AG04450 (cell line): ENCODE data around the gene LRMDA. TPM values are rescaled to one million over a fixed set of nuclear protein-coding genes. Genes with fewer than 3 reads are reported as not detected.
A peak's percentile ranks its signal among the peaks of the same experiment; 100 is the strongest.

Experiments
- CTCF ChIA-PET: fragments of 300-600, 350-600 bp; formaldehyde crosslinking; extraction: SDS; loops from one replicate; lab custom pipeline; 2022; ENCODE audit warnings: antibody characterized with exemption, inconsistent platforms; lab: Charles Lee
- POLR2A ChIA-PET: fragments of 350-600 bp; formaldehyde crosslinking; extraction: SDS; loops from one replicate; lab custom pipeline; 2021; ENCODE audit warnings: antibody characterized with exemption, inconsistent platforms; lab: Yijun Ruan, JAX
- DNase-seq: peaks from one replicate; pipeline ENCODE4 v3.0.0-alpha.2; 2011; ENCODE audit warnings: low read depth, low spot score
- H3K27ac ChIP-seq: one replicate; pipeline ENCODE4 v1.5.1; 2012; ENCODE audit warnings: low read depth, low read length, control low read depth
- H3K27me3 ChIP-seq: one replicate; pipeline ENCODE4 v1.6.0; 2012; ENCODE audit warnings: low read length; ENCODE audit not compliant: control insufficient read depth, insufficient read depth
- H3K4me3 ChIP-seq: 2 replicates; pipeline ENCODE4 v1.5.1; 2011; ENCODE audit warnings: mild to moderate bottlenecking, low read depth, low read length, control low read depth
- H3K9me3 ChIP-seq: 2 replicates; pipeline ENCODE4 v1.5.1; 2012; ENCODE audit warnings: low read length; ENCODE audit not compliant: control insufficient read depth, insufficient read depth
- polyA plus RNA-seq: library from polyadenylated mRNA; depleted of rRNA; stranded (reverse); fragments of >200 nt; gene quantifications from 2 replicates; pipeline ENCODE4 v1.2.3, GENCODE V29; 2011
- TF ChIP-seq, protein P1 (sequence below): IDR thresholded peaks from 2 replicates; pipeline ENCODE4 v1.5.1; 2011; ENCODE audit warnings: low read depth, low read length, control low read depth, inconsistent platforms

The LRMDA gene
- polyA plus RNA-seq, 1 experiment: 0.12 TPM

DNA sequence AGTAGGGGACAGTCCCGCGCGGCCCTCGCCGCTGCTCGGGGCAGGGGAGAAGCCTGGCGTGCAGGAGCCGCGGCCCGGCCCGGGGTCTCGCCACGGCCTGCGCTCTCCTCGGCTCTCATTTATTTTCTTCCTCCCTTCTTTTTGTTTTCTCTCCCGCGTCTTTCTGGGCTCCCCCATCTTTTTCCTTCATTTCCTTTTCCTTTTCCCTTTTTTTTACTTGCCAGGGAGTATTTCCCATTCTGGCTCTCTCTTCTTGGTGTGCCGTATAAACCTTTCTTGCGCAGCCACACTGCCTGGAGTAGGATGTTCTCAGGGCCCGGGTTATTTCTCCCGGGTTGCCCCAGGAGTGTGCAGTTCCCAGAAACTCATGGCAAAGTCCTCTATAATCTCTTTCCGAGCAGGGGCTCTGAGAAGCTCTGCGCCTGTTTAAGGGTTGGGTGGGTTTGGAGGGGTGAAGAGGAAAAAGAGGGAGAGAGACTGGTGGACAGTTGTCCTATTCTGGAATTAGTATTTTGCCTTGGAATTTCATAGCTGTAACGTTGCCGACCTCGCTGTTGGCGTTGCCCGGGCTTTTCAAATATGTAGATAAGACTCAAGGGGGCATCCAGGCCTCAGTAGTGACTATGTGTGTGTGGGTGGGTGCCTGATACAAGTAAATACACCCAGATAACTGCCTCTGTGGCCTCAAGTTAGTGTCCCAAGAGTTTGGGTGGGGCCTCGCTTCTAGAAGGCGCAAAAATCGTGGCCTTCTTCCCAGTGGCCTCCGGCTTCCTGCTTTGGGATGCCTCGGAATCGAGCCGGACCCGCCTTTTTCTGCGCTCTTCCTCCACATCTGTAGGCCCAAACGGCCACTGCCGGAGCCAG lies 25.6 kb upstream of the LRMDA start:
- TF ChIP-seq, protein P1, sequence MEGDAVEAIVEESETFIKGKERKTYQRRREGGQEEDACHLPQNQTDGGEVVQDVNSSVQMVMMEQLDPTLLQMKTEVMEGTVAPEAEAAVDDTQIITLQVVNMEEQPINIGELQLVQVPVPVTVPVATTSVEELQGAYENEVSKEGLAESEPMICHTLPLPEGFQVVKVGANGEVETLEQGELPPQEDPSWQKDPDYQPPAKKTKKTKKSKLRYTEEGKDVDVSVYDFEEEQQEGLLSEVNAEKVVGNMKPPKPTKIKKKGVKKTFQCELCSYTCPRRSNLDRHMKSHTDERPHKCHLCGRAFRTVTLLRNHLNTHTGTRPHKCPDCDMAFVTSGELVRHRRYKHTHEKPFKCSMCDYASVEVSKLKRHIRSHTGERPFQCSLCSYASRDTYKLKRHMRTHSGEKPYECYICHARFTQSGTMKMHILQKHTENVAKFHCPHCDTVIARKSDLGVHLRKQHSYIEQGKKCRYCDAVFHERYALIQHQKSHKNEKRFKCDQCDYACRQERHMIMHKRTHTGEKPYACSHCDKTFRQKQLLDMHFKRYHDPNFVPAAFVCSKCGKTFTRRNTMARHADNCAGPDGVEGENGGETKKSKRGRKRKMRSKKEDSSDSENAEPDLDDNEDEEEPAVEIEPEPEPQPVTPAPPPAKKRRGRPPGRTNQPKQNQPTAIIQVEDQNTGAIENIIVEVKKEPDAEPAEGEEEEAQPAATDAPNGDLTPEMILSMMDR: no peak
- no peak for DNase-seq
- H3K4me3 ChIP-seq: no peak overlapping the region
- CTCF ChIA-PET: no interaction called here
- H3K27ac ChIP-seq: no peak overlapping the region
- POLR2A ChIA-PET: no interaction called here
- peaks cover 38% of the 10 kb centered on the region for H3K9me3 ChIP-seq
- peaks cover 73% of the 10 kb centered on the region for H3K27me3 ChIP-seq

DNA sequence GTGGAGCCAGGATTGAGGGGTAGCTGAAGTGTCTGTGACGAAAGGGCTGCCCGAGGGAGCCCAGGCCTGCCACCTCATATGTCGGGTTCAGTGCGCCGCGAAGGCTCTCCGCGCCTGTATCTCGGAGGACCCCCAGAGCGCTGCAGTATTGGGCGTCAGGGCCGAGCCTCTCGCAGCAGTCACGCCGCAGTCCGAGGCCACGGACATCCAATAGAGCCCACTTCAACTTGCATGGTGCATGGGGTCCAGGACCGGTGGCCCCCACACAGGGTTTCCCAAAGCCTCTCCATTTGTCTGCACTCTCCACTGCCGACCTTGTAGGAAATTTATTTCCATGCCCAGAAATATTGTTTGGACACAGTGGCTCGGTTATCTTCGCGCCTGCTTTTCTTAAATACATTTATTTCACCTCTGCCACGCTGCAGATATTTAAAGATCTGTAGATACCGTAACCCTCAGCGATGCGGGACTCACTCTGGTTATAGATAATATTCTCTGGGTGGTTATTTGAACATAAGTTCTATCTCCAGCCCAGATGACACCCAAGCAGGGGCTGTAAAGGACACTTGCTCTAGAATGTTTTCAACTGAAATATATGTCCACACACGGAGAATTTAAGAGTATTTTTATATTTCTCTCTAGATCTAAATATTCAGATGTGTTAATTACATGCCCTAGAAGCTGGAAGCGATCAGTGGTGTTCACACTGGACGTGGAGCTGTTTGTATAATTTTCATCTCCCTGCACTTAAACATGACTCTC lies 24.8 kb upstream of the LRMDA start:
- H3K4me3 ChIP-seq: no peak overlapping the region
- H3K27ac ChIP-seq: no peak overlapping the region
- H3K9me3 ChIP-seq: peaks cover 38% of the 10 kb centered on the region
- no peak for DNase-seq
- POLR2A ChIA-PET: no interaction called here
- TF ChIP-seq, protein P1: no peak
- peaks cover 79% of the 10 kb centered on the region for H3K27me3 ChIP-seq
- CTCF ChIA-PET: interaction anchor here (1.3 kb wide), 1 partner anchor 630 kb away, joined by 3 read pairs; no protein-coding TSS in a partner anchor

DNA sequence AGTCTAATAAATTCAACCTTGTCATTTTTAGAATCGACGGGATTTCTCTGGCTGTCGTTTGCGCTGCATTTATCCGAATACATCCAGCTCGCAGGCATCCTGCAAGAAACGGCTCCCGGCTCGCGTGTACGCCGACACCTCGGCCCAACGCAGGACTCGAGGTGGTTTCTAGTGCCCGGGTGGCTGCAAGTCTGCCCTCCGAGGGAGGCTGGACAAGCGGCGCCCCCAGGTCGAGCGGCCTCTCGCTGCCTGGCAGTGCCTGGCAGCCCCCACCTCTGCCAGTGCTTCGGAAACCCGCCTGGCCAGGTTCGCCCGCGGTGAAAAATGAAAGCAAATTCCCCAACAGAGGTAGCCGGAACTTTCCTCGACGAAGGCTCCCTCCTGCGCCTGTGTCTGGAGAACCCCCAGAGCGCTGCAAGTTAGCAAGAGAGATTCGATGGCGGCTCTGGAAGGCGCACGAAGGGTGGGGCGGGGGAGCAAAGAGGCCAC lies 24.2 kb upstream of the LRMDA start:
- ChIA-PET POLR2A (no interaction called here), CTCF (interaction anchor here (1.3 kb wide), 1 partner anchor 629 kb away, joined by 3 read pairs; no protein-coding TSS in a partner anchor)
- peaks cover 79% of the 10 kb centered on the region for H3K27me3 ChIP-seq
- H3K9me3 ChIP-seq: peaks cover 38% of the 10 kb centered on the region
- no peak overlapping the region for H3K27ac ChIP-seq
- TF ChIP-seq, protein P1: no peak
- H3K4me3 ChIP-seq: no peak overlapping the region
- no peak for DNase-seq

DNA sequence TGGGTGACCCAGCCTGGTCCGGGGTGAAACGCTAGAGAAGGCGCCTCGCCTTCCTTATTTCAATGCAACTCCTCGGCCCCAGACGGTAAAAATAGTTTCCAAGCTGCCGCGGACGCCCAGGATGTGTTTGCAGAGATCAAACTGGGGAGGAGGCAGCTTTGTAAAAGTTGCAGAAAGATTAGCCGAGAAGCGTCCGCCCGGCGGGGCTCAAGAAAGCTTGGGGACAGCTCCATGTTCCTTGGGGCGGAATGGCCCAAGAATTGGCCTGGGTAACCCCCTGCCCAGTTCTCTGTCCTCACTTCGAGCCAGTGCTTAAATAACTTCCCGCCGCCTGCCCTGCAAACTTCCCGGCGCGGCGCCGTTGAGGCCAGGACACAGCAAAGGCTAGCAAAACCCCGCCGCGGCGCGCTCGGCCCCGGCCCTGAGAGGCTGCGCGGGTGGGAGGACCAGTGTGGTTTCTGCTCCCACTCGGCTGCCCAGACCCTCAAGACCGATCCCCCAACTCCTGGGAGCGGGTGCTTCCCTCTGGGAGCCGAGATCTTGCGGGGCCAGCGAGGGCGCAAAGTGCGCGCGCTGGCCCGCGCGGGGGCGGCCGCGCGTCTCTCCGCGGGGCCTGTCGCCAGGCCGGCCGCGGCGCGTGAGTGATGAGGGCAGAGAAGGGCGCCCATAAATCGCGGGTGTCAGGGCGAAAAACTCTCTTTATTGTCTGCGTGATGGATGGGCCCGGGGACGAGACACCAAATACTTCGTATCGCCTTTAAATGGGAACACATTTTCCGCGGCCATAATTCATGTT lies 23.5 kb upstream of the LRMDA start:
- POLR2A ChIA-PET: no interaction called here
- H3K27me3 ChIP-seq: peaks cover 83% of the 10 kb centered on the region
- peak overlapping the region; percentile 44 for H3K4me3 ChIP-seq
- peaks cover 38% of the 10 kb centered on the region for H3K9me3 ChIP-seq
- H3K27ac ChIP-seq: no peak overlapping the region
- TF ChIP-seq, protein P1: no peak
- DNase-seq: no peak
- CTCF ChIA-PET: interaction anchor here (1.3 kb wide), 1 partner anchor 629 kb away, joined by 3 read pairs; no protein-coding TSS in a partner anchor
